HEK293T (cell line): ENCODE measurements around the gene PPP2R5C.

Experiments used
- BHLHE40 ChIP-seq: fragments of 450-650 bp; IDR thresholded peaks from 2 replicates; pipeline ENCODE4 v1.6.1; 2016; ENCODE audit warnings: mild to moderate bottlenecking, moderate library complexity, borderline replicate concordance
- CTBP1 ChIP-seq: fragments of 450-650 bp; IDR thresholded peaks from 2 replicates; pipeline ENCODE4 v1.6.1; 2016; ENCODE audit warnings: borderline replicate concordance
- ELF4 ChIP-seq: fragments of 450-650 bp; IDR thresholded peaks from 2 replicates; pipeline ENCODE4 v1.6.1; 2017; ENCODE audit warnings: antibody characterized with exemption
- FOXA1 ChIP-seq: fragments of 450-650 bp; IDR thresholded peaks from 2 replicates; pipeline ENCODE4 v1.6.1; 2016; ENCODE audit warnings: mild to moderate bottlenecking
- FOXK2 ChIP-seq: fragments of 450-650 bp; IDR thresholded peaks from 2 replicates; pipeline ENCODE4 v1.6.1; 2016; ENCODE audit warnings: mild to moderate bottlenecking
- FOXM1 ChIP-seq: fragments of 450-650 bp; IDR thresholded peaks from 2 replicates; pipeline ENCODE4 v1.6.1; 2017; ENCODE audit warnings: mild to moderate bottlenecking, borderline replicate concordance
- HDGF ChIP-seq: fragments of 450-650 bp; IDR thresholded peaks from 2 replicates; pipeline ENCODE4 v1.6.1; 2017; ENCODE audit warnings: antibody characterized with exemption, borderline replicate concordance
- L3MBTL2 ChIP-seq: fragments of 450-650 bp; conservative IDR thresholded peaks from 2 replicates; pipeline ENCODE4 v1.6.1; 2016; ENCODE audit warnings: mild to moderate bottlenecking
- LEF1 ChIP-seq: fragments of 450-650 bp; IDR thresholded peaks from 2 replicates; pipeline ENCODE4 v1.6.1; 2017; ENCODE audit warnings: mild to moderate bottlenecking, borderline replicate concordance
- NFRKB ChIP-seq: fragments of 450-650 bp; IDR thresholded peaks from 2 replicates; pipeline ENCODE4 v1.6.1; 2016; ENCODE audit warnings: mild to moderate bottlenecking, moderate library complexity
- SP1 ChIP-seq: fragments of 450-650 bp; IDR thresholded peaks from 2 replicates; pipeline ENCODE4 v1.6.1; 2017
- SUZ12 ChIP-seq: fragments of 450-650 bp; IDR thresholded peaks from 2 replicates; pipeline ENCODE4 v1.6.1; 2016; ENCODE audit warnings: mild to moderate bottlenecking
- TARDBP ChIP-seq: fragments of 450-650 bp; IDR thresholded peaks from 2 replicates; pipeline ENCODE4 v1.6.1; 2016
- ZNF384 ChIP-seq: fragments of 450-650 bp; IDR thresholded peaks from 2 replicates; pipeline ENCODE4 v1.6.1; 2016

GRCh38 chr14:101716956-101717662, 44.4 kb upstream of the PPP2R5C start:
- TF ChIP-seq HDGF (no peak), LEF1 (no peak), ELF4 (no peak), ZNF384 (no peak), FOXM1 (no peak), TARDBP (no peak), BHLHE40 (no peak), CTBP1 (no peak), SUZ12 (no peak), SP1 (no peak), NFRKB (no peak), FOXA1 (no peak), L3MBTL2 (no peak), FOXK2 (no peak)
